VCaP (cell line): ENCODE data around the gene TREX2.

ENCODE experiments used
- H3K27ac ChIP-seq: fragments of 450-650 bp; 2 replicates; pipeline ENCODE4 v1.5.1; 2017
- TF ChIP-seq, protein P1 (sequence below): fragments of 450-650 bp; conservative IDR thresholded peaks from 2 replicates; pipeline ENCODE4 v1.5.1; 2017; ENCODE audit warnings: mild to moderate bottlenecking, moderate library complexity

Gene TREX2

GRCh38 chrX:153396320-153397195, 49.3 kb downstream of the TREX2 start:
- TF ChIP-seq, protein P1, sequence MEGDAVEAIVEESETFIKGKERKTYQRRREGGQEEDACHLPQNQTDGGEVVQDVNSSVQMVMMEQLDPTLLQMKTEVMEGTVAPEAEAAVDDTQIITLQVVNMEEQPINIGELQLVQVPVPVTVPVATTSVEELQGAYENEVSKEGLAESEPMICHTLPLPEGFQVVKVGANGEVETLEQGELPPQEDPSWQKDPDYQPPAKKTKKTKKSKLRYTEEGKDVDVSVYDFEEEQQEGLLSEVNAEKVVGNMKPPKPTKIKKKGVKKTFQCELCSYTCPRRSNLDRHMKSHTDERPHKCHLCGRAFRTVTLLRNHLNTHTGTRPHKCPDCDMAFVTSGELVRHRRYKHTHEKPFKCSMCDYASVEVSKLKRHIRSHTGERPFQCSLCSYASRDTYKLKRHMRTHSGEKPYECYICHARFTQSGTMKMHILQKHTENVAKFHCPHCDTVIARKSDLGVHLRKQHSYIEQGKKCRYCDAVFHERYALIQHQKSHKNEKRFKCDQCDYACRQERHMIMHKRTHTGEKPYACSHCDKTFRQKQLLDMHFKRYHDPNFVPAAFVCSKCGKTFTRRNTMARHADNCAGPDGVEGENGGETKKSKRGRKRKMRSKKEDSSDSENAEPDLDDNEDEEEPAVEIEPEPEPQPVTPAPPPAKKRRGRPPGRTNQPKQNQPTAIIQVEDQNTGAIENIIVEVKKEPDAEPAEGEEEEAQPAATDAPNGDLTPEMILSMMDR: no peak
- no peak overlapping the region for H3K27ac ChIP-seq

- TF ChIP-seq, protein P1: no peak
- H3K27ac ChIP-seq: no peak overlapping the region
These were observed 50.1 kb downstream of the TREX2 start for GRCh38 chrX:153395613-153396319.

GRCh38 chrX:153394612-153395011, 51.2 kb downstream of the TREX2 start:
- no peak overlapping the region for H3K27ac ChIP-seq
- TF ChIP-seq, protein P1: no peak
